Epithelial cell of proximal tubule (primary cell): ENCODE data around the gene SUSD3. TPM values are rescaled to one million over a fixed set of nuclear protein-coding genes. Genes with fewer than 3 reads are reported as not detected.

Source experiments
- DNase-seq: peaks from one replicate; pipeline ENCODE4 v3.0.0-alpha.2; 2011; ENCODE audit warnings: low read depth
- H3K4me3 ChIP-seq: 2 replicates; pipeline ENCODE4 v1.5.1; 2011; ENCODE audit warnings: low read depth, mild to moderate bottlenecking, low read length
- total RNA-seq: library from RNA; depleted of rRNA; stranded (reverse); fragments of >200 nt; gene quantifications from 2 replicates; pipeline ENCODE4 v1.2.3, GENCODE V29; 2015
- TF ChIP-seq, protein P1 (sequence below): conservative IDR thresholded peaks from 2 replicates; pipeline ENCODE4 v1.5.1; 2012; ENCODE audit warnings: low read depth, mild to moderate bottlenecking, low read length

Gene SUSD3
- total RNA-seq, 1 donor from 2014 or later, result 2.9 TPM

DNA sequence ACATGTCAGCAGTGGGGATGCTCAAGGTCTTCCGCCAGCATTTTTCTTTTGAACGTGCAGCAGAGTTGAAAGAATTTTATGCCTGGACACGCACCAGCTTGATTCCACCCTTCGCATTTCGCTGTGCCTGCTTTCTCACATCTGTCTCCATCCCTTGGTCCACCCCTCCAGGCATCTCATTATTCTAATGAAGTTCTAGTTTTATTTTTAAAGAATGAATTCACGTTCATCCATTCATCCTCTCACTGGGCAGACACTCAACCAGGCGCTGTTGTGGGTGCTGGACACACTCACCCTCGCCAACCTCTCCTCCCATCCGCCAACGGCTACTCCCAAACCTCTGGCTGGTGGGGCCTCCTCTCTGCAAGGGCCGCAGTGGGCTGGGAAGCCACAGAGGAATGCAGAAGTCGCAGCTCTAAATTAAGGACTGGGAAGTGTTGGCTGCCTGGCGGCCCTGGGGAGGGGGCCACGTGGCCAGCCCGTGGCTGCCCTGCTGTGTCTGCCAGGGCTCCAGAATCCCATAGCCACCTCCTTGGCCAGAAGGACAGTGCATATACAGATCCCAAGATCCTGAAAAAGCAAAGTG lies 6.7 kb downstream of the SUSD3 start:
- H3K4me3 ChIP-seq, result no peak overlapping the region
- no peak for DNase-seq
- TF ChIP-seq, protein P1, sequence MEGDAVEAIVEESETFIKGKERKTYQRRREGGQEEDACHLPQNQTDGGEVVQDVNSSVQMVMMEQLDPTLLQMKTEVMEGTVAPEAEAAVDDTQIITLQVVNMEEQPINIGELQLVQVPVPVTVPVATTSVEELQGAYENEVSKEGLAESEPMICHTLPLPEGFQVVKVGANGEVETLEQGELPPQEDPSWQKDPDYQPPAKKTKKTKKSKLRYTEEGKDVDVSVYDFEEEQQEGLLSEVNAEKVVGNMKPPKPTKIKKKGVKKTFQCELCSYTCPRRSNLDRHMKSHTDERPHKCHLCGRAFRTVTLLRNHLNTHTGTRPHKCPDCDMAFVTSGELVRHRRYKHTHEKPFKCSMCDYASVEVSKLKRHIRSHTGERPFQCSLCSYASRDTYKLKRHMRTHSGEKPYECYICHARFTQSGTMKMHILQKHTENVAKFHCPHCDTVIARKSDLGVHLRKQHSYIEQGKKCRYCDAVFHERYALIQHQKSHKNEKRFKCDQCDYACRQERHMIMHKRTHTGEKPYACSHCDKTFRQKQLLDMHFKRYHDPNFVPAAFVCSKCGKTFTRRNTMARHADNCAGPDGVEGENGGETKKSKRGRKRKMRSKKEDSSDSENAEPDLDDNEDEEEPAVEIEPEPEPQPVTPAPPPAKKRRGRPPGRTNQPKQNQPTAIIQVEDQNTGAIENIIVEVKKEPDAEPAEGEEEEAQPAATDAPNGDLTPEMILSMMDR, result no peak

DNA sequence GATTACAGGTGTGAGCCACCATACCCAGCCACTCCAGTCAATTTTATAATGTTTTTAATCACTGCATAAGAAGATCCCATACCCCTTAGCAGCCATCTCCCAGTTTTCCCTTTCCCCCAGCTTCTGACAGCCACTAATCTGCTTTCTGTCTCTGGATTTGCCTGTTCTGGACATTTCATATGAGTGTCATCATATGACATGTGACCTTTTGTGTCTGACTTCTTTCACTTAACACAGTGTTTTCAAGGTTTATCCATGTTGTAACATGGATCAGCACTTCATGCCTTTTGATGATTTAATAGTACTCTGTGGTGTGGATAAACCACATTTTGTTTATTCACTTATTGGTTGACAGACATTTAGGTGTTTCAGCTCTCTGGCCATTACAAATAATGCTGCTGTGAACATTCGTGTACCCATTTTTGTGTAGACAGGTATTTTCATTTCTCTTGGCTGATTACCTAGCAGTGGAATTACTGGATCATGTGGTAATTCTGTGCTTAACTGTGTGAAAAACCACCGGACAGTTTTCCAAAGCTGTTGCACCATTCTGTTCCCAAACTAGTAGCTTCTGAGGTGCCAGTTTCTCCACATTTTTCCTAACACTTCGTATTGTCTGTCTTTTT lies 8.6 kb downstream of the SUSD3 start:
- no peak for DNase-seq
- no peak overlapping the region for H3K4me3 ChIP-seq
- TF ChIP-seq, protein P1, result no peak

DNA sequence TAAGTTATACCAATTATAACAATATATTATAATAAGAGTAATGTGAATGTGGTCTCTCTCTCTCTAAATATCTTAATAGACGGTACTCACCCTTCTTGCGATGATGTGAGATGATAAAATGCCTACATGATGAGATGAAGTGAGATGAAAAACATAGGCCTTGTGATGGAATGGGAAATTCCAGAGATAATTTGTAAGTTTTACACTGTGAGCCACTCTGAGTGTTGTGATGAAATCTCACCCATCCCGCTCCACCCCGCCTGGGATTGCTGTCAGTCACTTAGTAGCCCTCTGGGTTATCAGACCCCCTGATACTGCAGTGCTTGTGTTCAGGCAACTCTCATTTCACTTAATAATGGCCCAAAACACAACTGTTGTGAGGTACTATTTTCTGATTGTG lies 10.5 kb downstream of the SUSD3 start:
- TF ChIP-seq, protein P1, result no peak
- no peak overlapping the region for H3K4me3 ChIP-seq
- no peak for DNase-seq

DNA sequence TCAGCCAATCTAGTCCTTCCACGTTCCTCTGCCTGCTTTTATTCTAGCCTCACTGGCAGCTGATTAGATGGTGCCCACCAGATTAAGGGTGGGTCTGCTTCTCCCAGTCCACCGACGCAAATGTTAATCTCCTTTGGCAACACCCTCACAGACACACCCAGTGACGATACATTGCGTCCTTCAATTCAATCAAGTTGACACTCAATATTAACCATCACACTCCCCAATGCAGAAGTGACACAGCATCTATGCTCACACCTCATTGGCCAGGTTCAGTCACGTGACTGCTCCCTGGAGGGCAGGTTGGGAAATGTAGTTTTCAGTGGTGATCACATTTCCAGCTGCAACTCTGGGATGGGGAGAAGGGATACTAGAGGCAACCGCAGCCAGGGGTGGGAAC lies 13.0 kb downstream of the SUSD3 start:
- no peak overlapping the region for H3K4me3 ChIP-seq
- TF ChIP-seq, protein P1, result no peak
- DNase-seq, result no peak

DNA sequence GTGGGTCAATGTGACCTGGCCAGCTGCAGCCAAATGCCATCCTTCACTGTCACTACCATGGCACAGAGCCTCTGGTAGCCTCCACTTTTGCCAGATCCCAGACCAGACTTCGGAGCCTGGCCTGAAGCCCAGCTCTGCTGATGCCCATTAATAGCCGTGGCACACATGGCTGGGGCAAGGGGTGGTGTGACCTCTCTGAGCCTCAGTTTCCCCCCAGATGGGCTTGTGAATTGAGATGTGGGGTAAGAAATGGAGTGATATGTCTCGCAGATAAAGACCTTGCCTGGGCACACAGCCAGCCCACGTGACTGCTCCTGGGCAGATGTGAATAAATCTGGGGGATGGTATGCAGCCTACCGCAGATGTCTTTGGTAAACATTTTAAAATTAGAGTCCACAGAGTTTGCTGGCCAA lies 13.9 kb downstream of the SUSD3 start:
- TF ChIP-seq, protein P1, result no peak
- DNase-seq, result no peak
- no peak overlapping the region for H3K4me3 ChIP-seq

DNA sequence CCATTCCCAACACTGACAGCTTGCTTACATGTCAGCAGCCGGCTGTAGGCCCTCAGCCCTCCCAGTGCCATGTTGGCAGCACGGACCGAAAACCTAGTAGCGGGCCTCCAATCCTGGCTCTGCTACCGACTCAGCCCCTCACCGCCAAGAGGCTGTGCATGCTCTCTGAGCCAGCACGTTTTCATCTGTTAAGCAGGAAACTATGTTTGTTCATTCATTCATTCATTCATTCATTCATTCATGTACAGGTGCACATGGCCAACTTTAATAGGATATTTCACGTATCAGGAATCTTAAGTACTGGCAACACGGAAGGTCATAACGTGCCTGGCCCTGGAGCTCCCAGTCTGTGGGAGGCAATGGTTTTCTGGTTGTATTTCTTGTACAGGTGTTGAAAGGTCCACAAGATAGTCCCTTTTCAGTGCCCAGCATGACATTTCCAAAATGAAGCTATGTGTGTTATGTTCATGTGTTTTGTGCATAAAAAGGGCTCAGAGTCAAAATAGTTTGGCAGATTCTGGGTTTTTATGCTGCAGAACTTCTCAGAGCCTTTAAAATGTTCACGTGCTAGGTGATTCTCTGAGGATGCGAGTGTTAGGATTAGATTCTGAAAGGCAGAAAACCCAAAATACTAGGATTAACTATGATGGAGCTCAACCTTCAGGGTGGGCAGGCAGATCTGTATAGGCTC lies 17.7 kb downstream of the SUSD3 start:
- DNase-seq, result no peak
- TF ChIP-seq, protein P1, result no peak
- no peak overlapping the region for H3K4me3 ChIP-seq

DNA sequence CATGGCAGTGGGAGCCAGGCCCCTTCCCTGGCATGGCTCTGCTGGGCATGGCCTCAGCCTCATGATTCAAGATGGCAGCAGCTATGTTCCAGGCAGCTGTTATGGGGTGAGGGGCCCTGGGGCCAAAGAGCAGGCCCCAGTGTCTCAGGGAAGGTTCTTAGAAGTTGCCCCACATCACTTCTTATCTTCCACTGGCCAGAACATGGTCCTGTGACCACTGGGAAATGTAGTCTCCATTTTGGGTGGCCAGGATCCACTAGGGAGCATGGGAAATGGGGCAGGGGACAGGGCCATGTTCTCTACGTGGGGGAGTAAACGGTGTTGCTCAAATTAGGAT lies 18.3 kb downstream of the SUSD3 start:
- H3K4me3 ChIP-seq, result no peak overlapping the region
- TF ChIP-seq, protein P1, result no peak
- no peak for DNase-seq
